HCT116 (cell line): ENCODE results near the gene KHNYN. TPM values are rescaled to one million over a fixed set of nuclear protein-coding genes. Genes with fewer than 3 reads are reported as not detected.
"Not testable (repeated sequence)": the region's sequence is repeated elsewhere in the genome, so short reads cannot be mapped to it uniquely, and the experiment has no call there.

Experiments
- ATAC-seq: fragments of 200-7000 bp; cut with Tn5 transposase; 2 replicates; pipeline ENCODE4 v1.9.1; 2020; ENCODE audit warnings: mild to moderate bottlenecking, moderate library complexity
- BruUV-seq: library from RNA; stranded (reverse); fragments of 400-500 nt; replicated peaks from 2 replicates; lab custom pipeline; 2021; lab: Mats Ljungman, UMichigan
- CTCF ChIA-PET: fragments of 300-600 bp; sonication (Branson Sonifier 250); formaldehyde crosslinking; loops from one replicate; lab custom pipeline; 2021; ENCODE audit warnings: antibody characterized with exemption; lab: Charles Lee
- POLR2A ChIA-PET: fragments of 300-600, 350-600 bp; sonication (Branson Sonifier 250); formaldehyde crosslinking; loops from one replicate; lab custom pipeline; 2021; ENCODE audit warnings: antibody characterized with exemption; lab: Charles Lee
- RAD21 ChIA-PET, 2 experiments: fragments of 300-600 bp; sonication (Branson Sonifier 250); formaldehyde crosslinking; loops; one replicate each; lab custom pipeline; 2023; ENCODE audit warnings: low total read pairs in 2 of 2; ENCODE audit not compliant: uncharacterized antibody in 2 of 2, unreplicated experiment in 2 of 2, low non-redundant PET in 1 of 2; lab: Charles Lee
- DNase-seq: peaks from one replicate; pipeline ENCODE4 v3.0.0-alpha.2; 2010; ENCODE audit warnings: low read depth, low spot score
- H2AFZ ChIP-seq: fragments of 200-600 bp; shearing (Covaris generic), sonication (generic); 2 replicates; pipeline ENCODE4 v1.6.1; 2017; ENCODE audit warnings: low read depth, mixed run types, mixed read lengths, antibody characterized with exemption, low read length; ENCODE audit not compliant: poor library complexity, severe bottlenecking
- H3K27ac ChIP-seq: 2 replicates; pipeline ENCODE4 v1.5.1; 2012; ENCODE audit warnings: low read depth, low read length
- H3K27me3 ChIP-seq: fragments of 200-600 bp; sonication (generic); 2 replicates; pipeline ENCODE4 v1.6.1; 2016; ENCODE audit warnings: mixed run types, low read length, mixed read lengths; ENCODE audit not compliant: insufficient read depth
- H3K36me3 ChIP-seq, 2 experiments: fragments of 200-500 bp in 1 of 2; fragments of 200-600 bp in 1 of 2; sonication (Bioruptor generic) in 1 of 2; sonication (generic) in 1 of 2; 2 replicates each; pipeline versions ENCODE4 v1.5.1 to v1.6.1; 2014 to 2016; ENCODE audit warnings: low read length in 2 of 2, inconsistent platforms in 1 of 2, mixed read lengths in 1 of 2, mixed run types in 1 of 2; ENCODE audit not compliant: insufficient read depth in 2 of 2, control insufficient read depth in 1 of 2
- H3K4me1 ChIP-seq, 2 experiments: fragments of 200-600 bp in 1 of 2; sonication (generic) in 1 of 2; 2 replicates each; pipeline versions ENCODE4 v1.5.1 to v1.6.1; 2012 to 2017; ENCODE audit warnings: low read length in 2 of 2, inconsistent platforms in 1 of 2, mild to moderate bottlenecking in 1 of 2, mixed read lengths in 1 of 2, mixed run types in 1 of 2, moderate library complexity in 1 of 2; ENCODE audit not compliant: insufficient read depth in 2 of 2, control insufficient read depth in 1 of 2
- H3K4me2 ChIP-seq: fragments of 200-600 bp; sonication (generic); 2 replicates; pipeline ENCODE4 v1.6.1; 2017; ENCODE audit warnings: mixed run types, low read length, mixed read lengths
- H3K4me3 ChIP-seq, 2 experiments: fragments of 200-600 bp in 1 of 2; sonication (generic) in 1 of 2; replicated peaks in 1 of 2; 2 replicates each; pipeline ENCODE4 v1.5.1; 2011 to 2016; ENCODE audit warnings: low read length in 2 of 2, control low read depth in 1 of 2, low read depth in 1 of 2, mild to moderate bottlenecking in 1 of 2, mixed read lengths in 1 of 2, mixed run types in 1 of 2
- H3K79me2 ChIP-seq: fragments of 200-600 bp; sonication (generic); 2 replicates; pipeline ENCODE4 v1.6.1; 2017; ENCODE audit warnings: mild to moderate bottlenecking, mixed run types, low read length, moderate library complexity, mixed read lengths; ENCODE audit not compliant: insufficient read depth
- H3K9ac ChIP-seq: fragments of 200-600 bp; sonication (generic); 2 replicates; pipeline ENCODE4 v1.6.1; 2016; ENCODE audit warnings: low read length, mixed read lengths
- H3K9me2 ChIP-seq: fragments of 200-600 bp; sonication (generic), shearing (Covaris generic); 2 replicates; pipeline ENCODE4 v1.6.1; 2017; ENCODE audit warnings: mixed run types, mild to moderate bottlenecking, moderate library complexity; ENCODE audit not compliant: insufficient read depth
- H3K9me3 ChIP-seq, 2 experiments: fragments of 200-500 bp in 1 of 2; fragments of 200-600 bp in 1 of 2; sonication (Bioruptor generic) in 1 of 2; sonication (generic) in 1 of 2; 2 replicates each; pipeline ENCODE4 v1.6.1; 2014 to 2017; ENCODE audit warnings: low read length in 2 of 2, mixed read lengths in 2 of 2, inconsistent platforms in 1 of 2, low read depth in 1 of 2, mild to moderate bottlenecking in 1 of 2, mixed run types in 1 of 2, moderate library complexity in 1 of 2; ENCODE audit not compliant: control insufficient read depth in 1 of 2, insufficient read depth in 1 of 2
- H4K20me1 ChIP-seq: fragments of 200-600 bp; sonication (generic), shearing (Covaris generic); 2 replicates; pipeline ENCODE4 v1.6.1; 2017; ENCODE audit warnings: mixed run types, mild to moderate bottlenecking, moderate library complexity; ENCODE audit not compliant: insufficient read depth
- FOSL1 ChIP-seq: IDR thresholded peaks from 2 replicates; pipeline ENCODE4 v1.6.1; 2012; ENCODE audit warnings: low read depth
- SRF ChIP-seq: IDR thresholded peaks from 2 replicates; pipeline ENCODE4 v1.6.1; 2012; ENCODE audit warnings: low read depth
- intact Hi-C: fragments of 100-400 bp; cut with micrococcal nuclease; formaldehyde crosslinking; loops from 2 replicates; pipeline ENCODE4 v1.10.0; 2022
- total RNA-seq: library from RNA; stranded (reverse); gene quantifications from one replicate; pipeline ENCODE4 v1.2.1, GENCODE V29; 2021; ENCODE audit not compliant: unreplicated experiment

Gene KHNYN
- total RNA-seq, 1 experiment from 2014 or later: 50.1 TPM

DNA sequence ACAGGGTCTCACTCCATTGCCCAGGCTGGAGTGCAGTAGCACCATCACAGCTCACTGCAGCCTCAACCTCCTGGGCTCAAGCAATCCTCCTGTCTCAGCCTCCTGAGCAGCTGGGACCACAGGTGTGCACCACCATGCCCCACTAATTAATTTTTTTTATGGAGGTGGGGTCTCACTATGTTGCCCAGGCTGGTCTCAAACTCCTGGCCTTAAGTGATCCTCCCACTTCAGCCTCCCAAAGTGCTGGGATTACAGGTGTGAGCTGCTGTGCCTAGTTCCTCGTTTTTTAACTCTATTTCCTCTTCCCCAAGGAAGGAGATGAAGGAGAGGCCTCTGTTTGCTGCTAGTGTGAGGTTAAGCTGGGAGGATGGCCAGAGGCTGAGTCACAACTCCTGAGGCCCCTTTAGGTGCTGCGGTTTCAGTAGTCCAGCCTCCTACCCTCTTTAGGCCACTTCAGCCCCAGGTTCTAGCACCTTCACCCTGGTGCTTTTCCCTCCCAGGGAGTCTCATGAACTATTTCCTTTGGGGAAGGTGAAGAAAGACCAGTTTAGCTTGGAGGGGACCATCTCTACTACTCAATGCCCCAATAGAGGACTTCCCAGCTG is 53.0 kb downstream of the KHNYN start:
- intact Hi-C loops, H3K36me3 ChIP-seq, BruUV-seq, RAD21 ChIA-PET, H4K20me1 ChIP-seq, H2AFZ ChIP-seq, H3K27me3 ChIP-seq, H3K9ac ChIP-seq, H3K9me3 ChIP-seq, H3K79me2 ChIP-seq, POLR2A ChIA-PET, H3K9me2 ChIP-seq, H3K27ac ChIP-seq, H3K4me3 ChIP-seq: not testable (repeated sequence)
- Histone ChIP-seq H3K4me2 (peak overlapping the region; percentile 38), H3K4me1 (peaks cover 2 to 23% of the 10 kb centered on the region in 2 experiments; a peak in 3 of 4 replicates)
- ATAC-seq (peak; percentile 52), DNase-seq (peak; percentile 29)
- 0 out of 2 replicates have a peak, but pooled peaks have one; percentile 10 for TF ChIP-seq FOSL1
- CTCF ChIA-PET: interaction anchor here (0.8 to 1.1 kb wide), 2 partner anchors 10 to 227 kb away, joined by 3 to 4 read pairs; no protein-coding TSS in a partner anchor

DNA sequence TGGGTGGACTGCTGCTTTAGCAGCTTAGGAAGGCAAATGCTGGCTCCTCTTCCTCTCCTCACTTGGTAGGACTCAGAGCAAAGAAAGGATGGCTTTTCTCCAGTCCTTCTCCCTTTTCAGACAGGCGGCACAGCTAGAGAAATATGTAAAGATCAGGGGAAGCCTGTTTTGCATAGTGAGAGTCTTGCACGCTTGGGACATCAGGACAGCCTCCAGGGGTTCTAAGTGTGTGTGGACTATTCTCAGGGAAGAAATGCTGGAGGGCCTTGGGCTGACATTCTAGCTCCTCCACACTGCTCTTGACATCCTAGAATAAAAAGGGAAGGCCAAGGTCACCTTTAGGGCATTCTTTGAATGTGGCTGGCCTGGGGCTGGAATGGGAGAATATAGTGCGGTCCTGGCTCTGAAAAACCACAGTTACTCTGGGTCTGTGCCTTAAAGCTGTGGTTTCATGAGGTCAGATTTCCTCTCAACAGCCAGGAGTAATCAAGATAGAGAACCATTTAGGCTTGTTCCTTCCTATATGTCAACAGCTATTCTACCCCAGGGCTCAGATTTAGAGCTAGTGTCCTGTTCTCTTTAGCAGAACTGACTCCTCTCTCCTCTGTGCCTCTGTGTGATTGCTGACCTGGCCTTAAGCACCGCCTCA is 54.0 kb downstream of the KHNYN start:
- H4K20me1 ChIP-seq: no peaks in the 10 kb centered on the region
- H3K27ac ChIP-seq: no peak overlapping the region
- no peak overlapping the region for H2AFZ ChIP-seq
- TF ChIP-seq SRF: no peak
- TF ChIP-seq, all 23 proteins: peak for 0
- no TSS peak for BruUV-seq
- ChIA-PET CTCF (interaction anchor here (0.8 to 1.4 kb wide), 2 partner anchors 10 to 52 kb away, joined by 3 read pairs; no protein-coding TSS in a partner anchor), RAD21 (no interaction called here), POLR2A (no interaction called here)
- Histone ChIP-seq H3K36me3 (no peaks in the 10 kb centered on the region), H3K4me1 (peaks cover 2 to 23% of the 10 kb centered on the region in 2 experiments; a peak in 3 of 4 replicates), H3K27me3 (no peaks in the 10 kb centered on the region), H3K4me2 (no peak overlapping the region), H3K9me2 (no peaks in the 10 kb centered on the region), H3K9ac (no peak overlapping the region), H3K79me2 (no peaks in the 10 kb centered on the region), H3K9me3 (no peaks in the 10 kb centered on the region), H3K4me3 (no peak overlapping the region)
- intact Hi-C loops: no loop called here
- DNase-seq (no peak), ATAC-seq (no peak)

Other genes with a start within 250 kb of the KHNYN start
- gene IPO4, start 241.1 kb upstream of the KHNYN start, total RNA-seq: 102 TPM
- gene TM9SF1, start 234.5 kb upstream of the KHNYN start, total RNA-seq: 35.2 TPM
- 0.32 TPM for gene TSSK4, start 224.3 kb upstream of the KHNYN start, total RNA-seq
- gene CHMP4A, start 216.5 kb upstream of the KHNYN start, total RNA-seq: 34.6 TPM
- gene MDP1, start 213.9 kb upstream of the KHNYN start, total RNA-seq: 15.9 TPM
- 178 TPM for gene NEDD8, start 197.6 kb upstream of the KHNYN start, total RNA-seq
- 66.9 TPM for gene GMPR2, start 197.0 kb upstream of the KHNYN start, total RNA-seq
- 38.4 TPM for gene TINF2, start 187.3 kb upstream of the KHNYN start, total RNA-seq
- 5.6 TPM for gene TGM1, start 166.8 kb upstream of the KHNYN start, total RNA-seq
- gene RABGGTA, start 158.4 kb upstream of the KHNYN start, total RNA-seq: 40.8 TPM
- 34.7 TPM for gene DHRS1, start 130.2 kb upstream of the KHNYN start, total RNA-seq
- gene NOP9, start 130.1 kb upstream of the KHNYN start, total RNA-seq: 39.4 TPM
- 0.22 TPM for gene CIDEB, start 122.0 kb upstream of the KHNYN start, total RNA-seq
- 15.4 TPM for gene LTB4R2, start 119.8 kb upstream of the KHNYN start, total RNA-seq
- gene LTB4R, start 118.5 kb upstream of the KHNYN start, total RNA-seq: 14.8 TPM
- 0.86 TPM for gene ADCY4, start 94.9 kb upstream of the KHNYN start, total RNA-seq
- gene RIPK3, start 90.0 kb upstream of the KHNYN start, total RNA-seq: not detected
- gene NFATC4, start 61.8 kb upstream of the KHNYN start, total RNA-seq: 7.6 TPM
- gene NYNRIN, start 31.0 kb upstream of the KHNYN start, total RNA-seq: 0.27 TPM
- gene CBLN3, start 286 bp upstream of the KHNYN start, total RNA-seq: 2.0 TPM
- gene SDR39U1, start 12.8 kb downstream of the KHNYN start, total RNA-seq: 61.8 TPM
- gene CMA1, start 78.3 kb downstream of the KHNYN start, total RNA-seq: not detected
- gene CTSG, start 146.3 kb downstream of the KHNYN start, total RNA-seq: not detected
- not detected for gene GZMH, start 179.7 kb downstream of the KHNYN start, total RNA-seq
- gene GZMB, start 204.2 kb downstream of the KHNYN start, total RNA-seq: 0.74 TPM